WTC11 (cell line): Measurements from ENCODE around the gene NKRF. TPM values are rescaled to one million over a fixed set of nuclear protein-coding genes. Genes with fewer than 3 reads are reported as not detected.

Experiments used
- ATAC-seq: fragments of 200-7000 bp; cut with Tn5 transposase; 2 replicates; pipeline ENCODE4 v1.10.0; 2021; ENCODE audit warnings: mild to moderate bottlenecking, moderate library complexity
- CTCF ChIA-PET: fragments of 300-600 bp; sonication (Branson Sonifier 250); formaldehyde crosslinking; loops from one replicate; lab custom pipeline; 2021; ENCODE audit warnings: antibody characterized with exemption; lab: Charles Lee
- POLR2A ChIA-PET: fragments of 350-600 bp; sonication (Branson Sonifier 250); formaldehyde crosslinking; loops from one replicate; lab custom pipeline; 2021; ENCODE audit warnings: antibody characterized with exemption; lab: Charles Lee
- DNase-seq: peaks from one replicate; pipeline ENCODE4 v3.0.0; 2021; ENCODE audit warnings: low spot score
- H3K27ac Mint-ChIP-seq: 2 replicates; pipeline ENCODE4 v1.8.0; 2021; ENCODE audit warnings: mixed read lengths
- H3K27me3 Mint-ChIP-seq: 2 replicates; pipeline ENCODE4 v1.8.0; 2021; ENCODE audit warnings: low read depth, mild to moderate bottlenecking, moderate library complexity, mixed read lengths
- H3K36me3 Mint-ChIP-seq: 2 replicates; pipeline ENCODE4 v1.8.0; 2021; ENCODE audit warnings: mixed read lengths
- H3K4me1 Mint-ChIP-seq: 2 replicates; pipeline ENCODE4 v1.8.0; 2022; ENCODE audit warnings: mixed read lengths
- H3K4me3 Mint-ChIP-seq: 2 replicates; pipeline ENCODE4 v1.8.0; 2021; ENCODE audit warnings: mild to moderate bottlenecking, moderate library complexity, mixed read lengths
- H3K9me3 Mint-ChIP-seq: 2 replicates; pipeline ENCODE4 v1.8.0; 2021; ENCODE audit warnings: mixed read lengths
- AR ChIP-seq: fragments of 250-450 bp; sonication (Bioruptor Pico); IDR thresholded peaks from 2 replicates; pipeline ENCODE4 v1.9.0; 2021; ENCODE audit warnings: mild to moderate bottlenecking
- ATF1 ChIP-seq: sonication (generic); formaldehyde crosslinking; IDR thresholded peaks from 2 replicates; pipeline ENCODE4 v1.8.1; 2023; ENCODE audit warnings: mild to moderate bottlenecking, moderate library complexity, missing genetic modification reagents
- ELF4 ChIP-seq: sonication (generic); formaldehyde crosslinking; IDR thresholded peaks from 2 replicates; pipeline ENCODE4 v1.8.1; 2022; ENCODE audit warnings: low read depth, mild to moderate bottlenecking, moderate library complexity, missing genetic modification reagents
- FOXJ3 ChIP-seq: sonication (generic); formaldehyde crosslinking; IDR thresholded peaks from 2 replicates; pipeline ENCODE4 v1.9.0; 2021; ENCODE audit warnings: missing genetic modification reagents, mild to moderate bottlenecking, borderline replicate concordance
- FOXK1 ChIP-seq: sonication (generic); formaldehyde crosslinking; IDR thresholded peaks from 2 replicates; pipeline ENCODE4 v1.8.0; 2022; ENCODE audit warnings: mild to moderate bottlenecking, moderate library complexity, missing genetic modification reagents
- FOXP1 ChIP-seq: sonication (generic); formaldehyde crosslinking; IDR thresholded peaks from 2 replicates; pipeline ENCODE4 v1.8.0; 2022; ENCODE audit warnings: missing genetic modification reagents, mild to moderate bottlenecking, moderate library complexity, borderline replicate concordance
- MXD4 ChIP-seq: fragments of 250-450 bp; sonication (Bioruptor Pico); IDR thresholded peaks from 2 replicates; pipeline ENCODE4 v1.8.0; 2021; ENCODE audit warnings: mild to moderate bottlenecking, moderate library complexity, borderline replicate concordance
- NR2C2 ChIP-seq: sonication (generic); formaldehyde crosslinking; IDR thresholded peaks from 2 replicates; pipeline ENCODE4 v1.8.0; 2022; ENCODE audit warnings: mild to moderate bottlenecking, missing genetic modification reagents
- PRDM15 ChIP-seq: sonication (generic); formaldehyde crosslinking; IDR thresholded peaks from 2 replicates; pipeline ENCODE4 v1.8.0; 2022; ENCODE audit warnings: missing genetic modification reagents
- PREB ChIP-seq: sonication (generic); formaldehyde crosslinking; IDR thresholded peaks from 2 replicates; pipeline ENCODE4 v1.8.1; 2022; ENCODE audit warnings: mild to moderate bottlenecking, missing genetic modification reagents, moderate library complexity, borderline replicate concordance
- RELA ChIP-seq: sonication (generic); formaldehyde crosslinking; IDR thresholded peaks from 2 replicates; pipeline ENCODE4 v1.8.1; 2022; ENCODE audit warnings: missing genetic modification reagents, mild to moderate bottlenecking, borderline replicate concordance
- SOX15 ChIP-seq: fragments of 250-450 bp; sonication (Bioruptor Pico); IDR thresholded peaks from 2 replicates; pipeline ENCODE4 v1.9.0; 2021; ENCODE audit warnings: mild to moderate bottlenecking
- STAT6 ChIP-seq: sonication (generic); formaldehyde crosslinking; conservative IDR thresholded peaks from 2 replicates; pipeline ENCODE4 v1.8.1; 2023; ENCODE audit warnings: mild to moderate bottlenecking, low read depth, missing genetic modification reagents, moderate library complexity
- USF1 ChIP-seq: sonication (generic); formaldehyde crosslinking; IDR thresholded peaks from 2 replicates; pipeline ENCODE4 v1.8.0; 2022; ENCODE audit warnings: mild to moderate bottlenecking, missing genetic modification reagents
- ZBTB43 ChIP-seq: sonication (generic); formaldehyde crosslinking; IDR thresholded peaks from 2 replicates; pipeline ENCODE4 v1.8.1; 2023; ENCODE audit warnings: mild to moderate bottlenecking, missing genetic modification reagents
- ZNF138 ChIP-seq: sonication (generic); formaldehyde crosslinking; conservative IDR thresholded peaks from 2 replicates; pipeline ENCODE4 v1.8.1; 2022; ENCODE audit warnings: mild to moderate bottlenecking, moderate library complexity, missing genetic modification reagents
- ZNF317 ChIP-seq: sonication (generic); formaldehyde crosslinking; IDR thresholded peaks from 2 replicates; pipeline ENCODE4 v1.8.1; 2023; ENCODE audit warnings: low read depth, mild to moderate bottlenecking, moderate library complexity, missing genetic modification reagents, borderline replicate concordance
- ZNF423 ChIP-seq: fragments of 250-450 bp; sonication (Bioruptor Pico); IDR thresholded peaks from 2 replicates; pipeline ENCODE4 v2.1.2; 2022; ENCODE audit warnings: mild to moderate bottlenecking, moderate library complexity
- ZNF671 ChIP-seq: fragments of 250-450 bp; sonication (Bioruptor Pico); IDR thresholded peaks from 2 replicates; pipeline ENCODE4 v1.8.0; 2021; ENCODE audit warnings: mild to moderate bottlenecking
- total RNA-seq: library from RNA; stranded (reverse); gene quantifications from 3 replicates; pipeline ENCODE4 v1.2.3, GENCODE V29; 2021

NKRF gene
- total RNA-seq, 1 experiment from 2014 or later = 15.0 TPM

GRCh38 chrX:119624951-119625668 lies 18.9 kb upstream of the NKRF start:
- no peak for DNase-seq
- CTCF ChIA-PET = interaction anchor here (0.8 kb wide), 1 partner anchor 15 kb away, joined by 4 read pairs; no protein-coding TSS in a partner anchor
- H3K4me3 Mint-ChIP-seq = no peak overlapping the region
- H3K27me3 Mint-ChIP-seq = no peaks in the 10 kb centered on the region; the same call in 1 of the 2 replicates
- POLR2A ChIA-PET = no interaction called here
- TF ChIP-seq FOXK1 (no peak), USF1 (CRISPR knock-in tag) (no peak), RELA (CRISPR knock-in tag) (no peak), ATF1 (CRISPR knock-in tag) (no peak), MXD4 (no peak), FOXJ3 (no peak), NR2C2 (no peak), SOX15 (CRISPR knock-in tag) (no peak), ZNF317 (CRISPR knock-in tag) (no peak), AR (no peak), ELF4 (CRISPR knock-in tag) (no peak)
- no peaks in the 10 kb centered on the region for H3K9me3 Mint-ChIP-seq
- peaks cover 10% of the 10 kb centered on the region for H3K36me3 Mint-ChIP-seq
- ATAC-seq = no peak
- no peak overlapping the region; the same call in 1 of the 2 replicates for H3K27ac Mint-ChIP-seq
- H3K4me1 Mint-ChIP-seq = no peaks in the 10 kb centered on the region

- ATAC-seq (no peak), DNase-seq (no peak)
- Mint-ChIP-seq H3K4me3 (no peak overlapping the region), H3K27ac (no peak overlapping the region), H3K4me1 (peaks cover 7% of the 10 kb centered on the region), H3K27me3 (no peaks in the 10 kb centered on the region; the same call in 1 of the 2 replicates), H3K9me3 (no peaks in the 10 kb centered on the region), H3K36me3 (peaks cover 9% of the 10 kb centered on the region)
- CTCF ChIA-PET = interaction anchor here (0.8 kb wide), 1 partner anchor 15 kb away, joined by 4 read pairs; no protein-coding TSS in a partner anchor
- POLR2A ChIA-PET = interaction anchor here (0.7 kb wide), 1 partner anchor 1130 kb away, joined by 3 read pairs; no protein-coding TSS in a partner anchor
- TF ChIP-seq PREB (CRISPR knock-in tag) = no peak
- no peak for TF ChIP-seq FOXP1 (CRISPR knock-in tag)
- TF ChIP-seq ZNF423 (CRISPR knock-in tag) = no peak
- no peak for TF ChIP-seq STAT6 (CRISPR knock-in tag)
- no peak for TF ChIP-seq ZNF671
- no peak for TF ChIP-seq ELF4 (CRISPR knock-in tag)
- no peak for TF ChIP-seq ZNF138 (CRISPR knock-in tag)
- no peak for TF ChIP-seq ZBTB43
- no peak for TF ChIP-seq PRDM15
Observed at GRCh38 chrX:119624417-119624816, 18.2 kb upstream of the NKRF start.
